ENCODE measurements around the gene HGS. TPM values are rescaled to one million over a fixed set of nuclear protein-coding genes. Genes with fewer than 3 reads are reported as not detected.

Gene HGS
- total and polyA plus RNA-seq, 2 of the 13 experiments (the other 11 are each of a cell fraction or from before 2014, with no cell fraction given) = 73.3 to 78.1 TPM

- TF ChIP-seq JARID2 (CRISPR knock-in tag; IDR thresholded peaks at IDR 0.05; ENCODE audit: insufficient replicate concordance) (peak; percentile 83), ZSCAN20 (CRISPR knock-in tag; IDR thresholded peaks at IDR 0.05; ENCODE audit: borderline replicate concordance) (peak; percentile 98), JUNB (CRISPR knock-in tag; IDR thresholded peaks at IDR 0.05; ENCODE audit: borderline replicate concordance) (peak; percentile 87; the same call in 1 of the 2 replicates), WIZ (CRISPR knock-in tag; IDR thresholded peaks at IDR 0.05) (peak; percentile 90), IRX3 (CRISPR knock-in tag; IDR thresholded peaks at IDR 0.05; ENCODE audit: borderline replicate concordance, low read depth) (peak; percentile 99), ZNF20 (CRISPR knock-in tag; IDR thresholded peaks at IDR 0.05) (0 out of 2 replicates have a peak, but pooled peaks have one; percentile 54), ZNF678 (CRISPR knock-in tag; IDR thresholded peaks at IDR 0.05) (peak; percentile 97), HOXA3 (CRISPR knock-in tag; IDR thresholded peaks at IDR 0.05) (peak; percentile 96), ZNF7 (CRISPR knock-in tag; IDR thresholded peaks at IDR 0.05) (peak; percentile 46; the same call in 1 of the 2 replicates), MXD4 (CRISPR knock-in tag; IDR thresholded peaks at IDR 0.05) (peak; percentile 98), CEBPZ (IDR thresholded peaks at IDR 0.05; ENCODE audit: low read length) (no peak), ZNF18 (CRISPR knock-in tag; IDR thresholded peaks at IDR 0.05; ENCODE audit: insufficient replicate concordance) (peak; percentile 91), SPEN (CRISPR knock-in tag; IDR thresholded peaks at IDR 0.05; ENCODE audit: low read depth) (peak; percentile 97), MYC (CRISPR knock-in tag; IDR thresholded peaks at IDR 0.05; ENCODE audit: borderline replicate concordance) (peak; percentile 99), SMAD3 (CRISPR knock-in tag; IDR thresholded peaks at IDR 0.05) (peak; percentile 97), ATRX (CRISPR knock-in tag; IDR thresholded peaks at IDR 0.05; ENCODE audit: borderline replicate concordance) (peak; percentile 59; the same call in 1 of the 2 replicates), PREB (CRISPR knock-in tag; IDR thresholded peaks at IDR 0.05) (peak; percentile 91), FOXC1 (CRISPR knock-in tag; IDR thresholded peaks at IDR 0.05; ENCODE audit: borderline replicate concordance) (peak; percentile 99)
- TF ChIP-seq, protein P1, sequence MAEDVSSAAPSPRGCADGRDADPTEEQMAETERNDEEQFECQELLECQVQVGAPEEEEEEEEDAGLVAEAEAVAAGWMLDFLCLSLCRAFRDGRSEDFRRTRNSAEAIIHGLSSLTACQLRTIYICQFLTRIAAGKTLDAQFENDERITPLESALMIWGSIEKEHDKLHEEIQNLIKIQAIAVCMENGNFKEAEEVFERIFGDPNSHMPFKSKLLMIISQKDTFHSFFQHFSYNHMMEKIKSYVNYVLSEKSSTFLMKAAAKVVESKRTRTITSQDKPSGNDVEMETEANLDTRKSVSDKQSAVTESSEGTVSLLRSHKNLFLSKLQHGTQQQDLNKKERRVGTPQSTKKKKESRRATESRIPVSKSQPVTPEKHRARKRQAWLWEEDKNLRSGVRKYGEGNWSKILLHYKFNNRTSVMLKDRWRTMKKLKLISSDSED (CRISPR knock-in tag; IDR thresholded peaks at IDR 0.05) = peak; percentile 90; the same call in 1 of the 2 replicates
- TF ChIP-seq, protein P2, sequence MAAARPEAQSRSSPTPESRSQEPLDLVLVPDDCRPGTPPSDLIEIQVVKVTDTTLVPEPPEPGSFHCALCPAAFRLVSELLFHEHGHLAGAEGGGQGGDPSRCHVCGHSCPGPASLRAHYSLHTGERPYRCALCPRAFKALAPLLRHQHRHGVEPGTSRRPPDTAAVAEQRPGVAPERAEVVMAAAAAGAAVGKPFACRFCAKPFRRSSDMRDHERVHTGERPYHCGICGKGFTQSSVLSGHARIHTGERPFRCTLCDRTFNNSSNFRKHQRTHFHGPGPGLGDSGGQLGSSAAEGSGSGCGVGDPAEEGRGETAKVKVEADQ (CRISPR knock-in tag; IDR thresholded peaks at IDR 0.05; ENCODE audit: borderline replicate concordance) = peak; percentile 92; the same call in 1 of the 2 replicates
Measured at GRCh38 chr17:81711814-81712467, 28.1 kb downstream of the HGS start, which contains the start of gene SLC25A10 (continued).
